GM23338 (cell line): ENCODE measurements around the gene PNPLA1. TPM values are rescaled to one million over a fixed set of nuclear protein-coding genes. Genes with fewer than 3 reads are reported as not detected.

ENCODE experiments used
- ATAC-seq: fragments of 200-7000 bp; cut with Tn5 transposase; 3 replicates; pipeline ENCODE4 v1.9.1; 2020
- DNase-seq: peaks from one replicate; pipeline ENCODE4 v3.0.0-alpha.2; 2015; ENCODE audit warnings: low spot score
- H2AFZ ChIP-seq: fragments of 200-600 bp; sonication (generic); 2 replicates; pipeline ENCODE4 v1.8.0; 2016; ENCODE audit warnings: antibody characterized with exemption, mild to moderate bottlenecking, moderate library complexity
- H3F3A ChIP-seq: fragments of 200-600 bp; sonication (generic); replicated peaks from 2 replicates; pipeline ENCODE4 v1.8.0; 2017; ENCODE audit warnings: antibody characterized with exemption, mixed run types, low read depth
- H3K27ac ChIP-seq: fragments of 200-600 bp; sonication (generic); 2 replicates; pipeline ENCODE4 v1.6.1; 2016; ENCODE audit warnings: low read depth
- H3K27me3 ChIP-seq: fragments of 200-600 bp; sonication (generic); 2 replicates; pipeline ENCODE4 v1.8.0; 2016; ENCODE audit warnings: mild to moderate bottlenecking, mixed run types, moderate library complexity; ENCODE audit not compliant: insufficient read depth
- H3K36me3 ChIP-seq: fragments of 200-600 bp; sonication (generic); 2 replicates; pipeline ENCODE4 v1.8.0; 2016; ENCODE audit warnings: mild to moderate bottlenecking; ENCODE audit not compliant: insufficient read depth
- H3K4me1 ChIP-seq: fragments of 200-600 bp; sonication (generic); 2 replicates; pipeline ENCODE4 v1.8.0; 2016; ENCODE audit warnings: mild to moderate bottlenecking, moderate library complexity; ENCODE audit not compliant: insufficient read depth
- H3K4me2 ChIP-seq: fragments of 200-600 bp; sonication (generic); 2 replicates; pipeline ENCODE4 v1.7.1; 2017; ENCODE audit warnings: mixed run types
- H3K4me3 ChIP-seq: fragments of 200-600 bp; sonication (generic); 2 replicates; pipeline ENCODE4 v1.6.1; 2016; ENCODE audit warnings: mixed run types
- H3K79me2 ChIP-seq: fragments of 200-600 bp; sonication (generic); replicated peaks from 2 replicates; pipeline ENCODE4 v1.8.0; 2017; ENCODE audit warnings: mild to moderate bottlenecking; ENCODE audit not compliant: insufficient read depth
- H3K9me2 ChIP-seq: fragments of 200-600 bp; sonication (generic); 2 replicates; pipeline ENCODE4 v1.8.0; 2017; ENCODE audit not compliant: insufficient read depth
- H4K20me1 ChIP-seq: fragments of 200-600 bp; sonication (generic); replicated peaks from 2 replicates; pipeline ENCODE4 v1.8.0; 2017; ENCODE audit warnings: mild to moderate bottlenecking; ENCODE audit not compliant: insufficient read depth
- H3K27ac Mint-ChIP-seq: 2 replicates; pipeline ENCODE4 v1.8.0; 2020; ENCODE audit warnings: inconsistent platforms, mild to moderate bottlenecking, moderate library complexity, mixed read lengths
- H3K27me3 Mint-ChIP-seq: 3 replicates; pipeline ENCODE4 v1.8.0; 2022; ENCODE audit warnings: low read depth, mild to moderate bottlenecking, moderate library complexity, mixed read lengths, inconsistent platforms; ENCODE audit not compliant: insufficient read depth, poor library complexity
- H3K36me3 Mint-ChIP-seq: 3 replicates; pipeline ENCODE4 v1.8.0; 2021; ENCODE audit warnings: low read depth, mild to moderate bottlenecking, inconsistent platforms, moderate library complexity, mixed read lengths
- H3K4me1 Mint-ChIP-seq: 3 replicates; pipeline ENCODE4 v1.8.0; 2020; ENCODE audit warnings: mild to moderate bottlenecking, inconsistent platforms, mixed read lengths
- H3K4me3 Mint-ChIP-seq: 3 replicates; pipeline ENCODE4 v1.8.0; 2021; ENCODE audit warnings: moderate library complexity, mild to moderate bottlenecking, inconsistent platforms, mixed read lengths
- H3K9me3 Mint-ChIP-seq: 3 replicates; pipeline ENCODE4 v1.8.0; 2020; ENCODE audit warnings: moderate library complexity, mild to moderate bottlenecking, inconsistent platforms, mixed read lengths
- CREB1 ChIP-seq: fragments of 250-450 bp; sonication (Bioruptor Pico); IDR thresholded peaks from 2 replicates; pipeline ENCODE4 v1.5.0; 2020; ENCODE audit warnings: low read depth, mild to moderate bottlenecking, moderate library complexity
- CTCF ChIP-seq, 2 experiments: fragments of 200-600 bp in 1 of 2; sonication (generic) in 1 of 2; conservative IDR thresholded peaks; 2 replicates each; pipeline versions ENCODE4 v1.5.1 to v1.6.1; 2016 to 2017; ENCODE audit warnings: antibody characterized with exemption in 2 of 2, low read depth in 2 of 2, mild to moderate bottlenecking in 2 of 2, moderate library complexity in 1 of 2
- EZH2 ChIP-seq: fragments of 200-600 bp; sonication (generic); IDR thresholded peaks from one replicate; pipeline ENCODE4 v1.8.0; 2017; ENCODE audit warnings: antibody characterized with exemption, mild to moderate bottlenecking, low read depth; ENCODE audit not compliant: unreplicated experiment
- JUNB ChIP-seq: IDR thresholded peaks from one replicate; pipeline ENCODE4 v1.6.1; 2016; ENCODE audit warnings: antibody characterized with exemption; ENCODE audit not compliant: unreplicated experiment
- NANOG ChIP-seq: IDR thresholded peaks from 2 replicates; pipeline ENCODE4 v1.6.1; 2016; ENCODE audit warnings: antibody characterized with exemption, borderline replicate concordance
- POLR2AphosphoS5 ChIP-seq: IDR thresholded peaks from 2 replicates; pipeline ENCODE4 v1.6.1; 2016; ENCODE audit warnings: antibody characterized with exemption, low read depth
- STAT1 ChIP-seq: IDR thresholded peaks from one replicate; pipeline ENCODE4 v1.6.1; 2016; ENCODE audit warnings: antibody characterized with exemption; ENCODE audit not compliant: unreplicated experiment
- ZNF114 ChIP-seq: fragments of 250-450 bp; sonication (Bioruptor Pico); IDR thresholded peaks from 2 replicates; pipeline ENCODE4 v1.5.0; 2020; ENCODE audit warnings: mild to moderate bottlenecking, moderate library complexity
- ZNF331 ChIP-seq: fragments of 250-450 bp; sonication (Bioruptor Pico); IDR thresholded peaks from 2 replicates; pipeline ENCODE4 v1.5.0; 2020; ENCODE audit warnings: low read depth, mild to moderate bottlenecking, moderate library complexity
- ZNF462 ChIP-seq: fragments of 250-450 bp; sonication (Bioruptor Pico); IDR thresholded peaks from 2 replicates; pipeline ENCODE4 v1.5.0; 2020; ENCODE audit warnings: mild to moderate bottlenecking, moderate library complexity
- polyA plus RNA-seq: library from polyadenylated mRNA; unstranded; fragments of >200 nt; fragmentation: Nextera tagmentation; extraction: Ambion mirVana; gene quantifications from 2 replicates; pipeline ENCODE4 v1.2.1, GENCODE V29; 2016
- total RNA-seq: library from RNA; depleted of rRNA; stranded (reverse); fragments of >200 nt; shearing (Covaris generic); gene quantifications from 2 replicates; pipeline ENCODE4 v1.2.3, GENCODE V29; 2014

Gene PNPLA1
- total and polyA plus RNA-seq, 2 experiments from 2014 or later = not detected

DNA sequence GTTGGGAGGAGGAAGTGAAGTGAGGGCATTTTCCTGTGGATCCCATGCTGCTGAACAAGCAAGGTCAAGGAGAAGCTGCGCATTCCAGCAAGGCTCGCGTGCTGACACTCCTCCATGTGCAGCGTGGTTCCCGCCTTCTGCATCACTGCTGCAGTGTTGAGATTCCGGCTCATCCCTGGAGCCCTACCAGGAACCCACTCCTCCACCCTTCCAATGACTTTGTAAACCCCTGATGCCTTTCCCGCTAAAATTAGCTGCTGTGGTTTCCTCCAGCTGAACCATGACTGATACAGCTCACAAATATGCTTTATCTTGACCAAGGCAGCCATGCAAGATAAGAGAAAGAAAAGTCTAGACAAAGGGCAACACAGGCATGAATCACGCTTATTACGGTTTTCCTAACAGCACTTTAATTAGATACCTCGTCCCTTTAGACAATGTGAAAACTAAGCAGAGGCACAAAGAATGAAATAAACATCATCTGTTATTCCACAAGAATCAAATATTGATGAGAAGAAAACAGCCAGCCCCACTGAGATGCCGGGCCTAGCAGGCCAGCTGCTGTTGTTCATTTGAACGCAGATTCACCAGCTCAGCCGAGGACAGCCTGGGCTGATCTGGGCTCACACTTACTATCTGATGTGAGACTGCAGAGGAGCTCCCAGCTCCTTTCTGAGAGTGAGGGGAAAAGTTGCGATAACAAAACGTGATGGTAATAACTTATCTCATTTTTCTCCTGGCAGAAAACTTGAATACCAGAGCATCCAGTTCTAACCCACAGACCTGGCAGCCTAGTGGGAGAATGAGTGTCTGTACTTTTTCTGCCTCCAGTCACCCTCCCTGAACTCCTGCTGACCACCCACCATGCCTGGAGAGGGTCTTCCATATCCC lies 81.1 kb downstream of the PNPLA1 start (continued):
- TF ChIP-seq CTCF (conservative IDR thresholded peaks at IDR 0.05; ENCODE audit: low read depth in 2 of 2) (no peak), ZNF114 (CRISPR knock-in tag) (no peak), JUNB (no peak)

- Mint-ChIP-seq H3K4me3 (no peak overlapping the region), H3K27me3 (peaks cover 11% of the 10 kb centered on the region), H3K27ac (no peak overlapping the region), H3K36me3 (no peaks in the 10 kb centered on the region), H3K9me3 (no peaks in the 10 kb centered on the region; the same call in 1 of the 3 replicates), H3K4me1 (no peaks in the 10 kb centered on the region)
- Histone ChIP-seq H3K79me2 (no peaks in the 10 kb centered on the region), H3K4me1 (no peaks in the 10 kb centered on the region), H4K20me1 (no peaks in the 10 kb centered on the region), H3K9me2 (no peaks in the 10 kb centered on the region), H3K36me3 (no peaks in the 10 kb centered on the region), H3K27ac (no peak overlapping the region), H3K27me3 (no peaks in the 10 kb centered on the region), H2AFZ (no peak overlapping the region), H3K4me3 (no peak overlapping the region), H3F3A (no peaks in the 10 kb centered on the region), H3K4me2 (no peak overlapping the region)
- no peak for TF ChIP-seq POLR2AphosphoS5
- TF ChIP-seq EZH2 = no peak
- no peak for TF ChIP-seq JUNB
- TF ChIP-seq ZNF462 (CRISPR knock-in tag) = no peak
- no peak for TF ChIP-seq ZNF331 (CRISPR knock-in tag)
- TF ChIP-seq ZNF114 (CRISPR knock-in tag) = no peak
- no peak for TF ChIP-seq STAT1
- TF ChIP-seq NANOG = no peak
- TF ChIP-seq CREB1 (CRISPR knock-in tag) = no peak
- TF ChIP-seq CTCF (conservative IDR thresholded peaks at IDR 0.05; ENCODE audit: low read depth in 2 of 2) = no peak
- ATAC-seq (no peak), DNase-seq (no peak)
Measured at GRCh38 chr6:36352477-36353157, 82.8 kb downstream of the PNPLA1 start.
